Measurements from ENCODE around the gene THADA.

DNA sequence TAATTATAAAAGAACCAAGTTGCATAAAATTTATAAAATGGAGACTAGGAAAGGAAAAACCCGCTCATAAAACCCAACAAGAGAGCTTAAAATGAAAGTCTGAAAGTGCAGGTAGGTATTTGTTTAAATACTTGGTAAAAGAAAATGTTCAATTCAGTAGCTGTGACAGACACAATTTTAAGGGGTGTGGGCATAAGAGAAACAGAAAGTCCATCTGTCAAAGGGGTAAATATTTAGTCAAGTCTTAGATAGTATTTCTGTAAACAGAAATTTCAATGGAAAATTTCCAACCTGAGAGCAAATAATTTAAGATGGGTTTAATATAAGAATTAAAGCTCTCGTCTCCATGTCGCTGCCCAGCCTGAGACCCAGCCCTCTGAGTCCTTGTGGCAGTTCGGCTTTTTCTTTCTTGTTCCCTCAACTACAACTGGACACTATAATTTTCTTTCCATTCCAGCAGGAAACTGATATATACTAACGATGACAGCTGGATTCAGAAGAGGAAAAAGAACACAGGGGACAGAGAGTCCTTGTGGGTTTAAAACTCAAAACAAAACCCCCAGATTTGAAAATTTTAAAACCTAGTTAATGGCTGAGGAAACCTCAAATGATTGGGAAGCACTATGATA lies 281.4 kb downstream of the THADA start:
- TF ChIP-seq EZH2phosphoT487 (IDR thresholded peaks at IDR 0.05; ENCODE audit: low read depth, severe bottlenecking, unreplicated experiment) = no peak
- TF ChIP-seq EZH2 (IDR thresholded peaks at IDR 0.05; ENCODE audit: borderline replicate concordance) = no peak

Data from hepatocyte (in vitro differentiated cells).